ENCODE results near the gene SDC3.

SDC3 gene

GRCh38 chr1:30840904-30841598 lies 67.5 kb downstream of the SDC3 start:
- in situ Hi-C loops (cut with MboI; ENCODE audit: low pct_unique_long_range_greater_than_20kb, low sequenced_read_pairs, unreplicated experiment), result no loop called here
- no peak for DNase-seq (ENCODE audit: low spot score)
- no peak for TF ChIP-seq CTCF (IDR thresholded peaks at IDR 0.05; ENCODE audit: extremely low read depth, insufficient read depth, missing control alignments)

- TF ChIP-seq CTCF (IDR thresholded peaks at IDR 0.05; ENCODE audit: extremely low read depth, insufficient read depth, missing control alignments), result no peak
- DNase-seq (ENCODE audit: low spot score), result no peak
- in situ Hi-C loops (cut with MboI; ENCODE audit: low pct_unique_long_range_greater_than_20kb, low sequenced_read_pairs, unreplicated experiment), result no loop called here
Observed at GRCh38 chr1:30839827-30840359, 68.7 kb downstream of the SDC3 start.

- no peak for TF ChIP-seq CTCF (IDR thresholded peaks at IDR 0.05; ENCODE audit: extremely low read depth, insufficient read depth, missing control alignments)
- no peak for DNase-seq (ENCODE audit: low spot score)
- in situ Hi-C loops (cut with MboI; ENCODE audit: low pct_unique_long_range_greater_than_20kb, low sequenced_read_pairs, unreplicated experiment), result no loop called here
Observed at GRCh38 chr1:30838996-30839395, 69.6 kb downstream of the SDC3 start.

- DNase-seq (ENCODE audit: low spot score), result no peak
- no peak for TF ChIP-seq CTCF (IDR thresholded peaks at IDR 0.05; ENCODE audit: extremely low read depth, insufficient read depth, missing control alignments)
- in situ Hi-C loops (cut with MboI; ENCODE audit: low pct_unique_long_range_greater_than_20kb, low sequenced_read_pairs, unreplicated experiment), result no loop called here
Observed at GRCh38 chr1:30837653-30838052, 70.9 kb downstream of the SDC3 start.

- in situ Hi-C loops (cut with MboI; ENCODE audit: low pct_unique_long_range_greater_than_20kb, low sequenced_read_pairs, unreplicated experiment), result no loop called here
- no peak for TF ChIP-seq CTCF (IDR thresholded peaks at IDR 0.05; ENCODE audit: extremely low read depth, insufficient read depth, missing control alignments)
- DNase-seq (ENCODE audit: low spot score), result no peak
Observed at GRCh38 chr1:30834253-30834652, 74.3 kb downstream of the SDC3 start.

DNA sequence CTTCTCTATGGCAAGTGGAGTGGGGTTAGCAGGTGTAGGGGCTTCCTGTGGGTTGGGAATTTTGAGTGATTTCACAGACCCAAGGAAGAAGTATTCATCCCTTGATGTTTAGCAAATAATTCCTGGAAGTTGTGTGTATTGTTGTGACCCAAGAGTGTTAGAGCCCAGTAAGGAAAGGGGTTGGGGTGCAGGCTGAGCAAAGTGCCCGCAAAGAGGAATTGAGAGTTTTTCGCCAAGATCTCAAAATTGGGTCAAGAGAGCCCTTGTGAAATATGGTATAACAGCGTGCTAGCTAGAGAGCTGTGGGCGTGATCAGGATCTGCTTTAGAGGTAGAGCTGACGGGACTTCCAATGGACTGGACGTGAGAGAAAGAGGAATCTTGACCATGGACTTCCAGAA lies 78.0 kb downstream of the SDC3 start:
- no peak for DNase-seq (ENCODE audit: low spot score)
- no peak for TF ChIP-seq CTCF (IDR thresholded peaks at IDR 0.05; ENCODE audit: extremely low read depth, insufficient read depth, missing control alignments)
- in situ Hi-C loops (cut with MboI; ENCODE audit: low pct_unique_long_range_greater_than_20kb, low sequenced_read_pairs, unreplicated experiment), result no loop called here
